Activated CD8-positive, alpha-beta T cell treated with anti-CD3 and anti-CD28 coated beads for 36 hours (primary cell): ENCODE results near the gene USP4. TPM values are rescaled to one million over a fixed set of nuclear protein-coding genes. Genes with fewer than 3 reads are reported as not detected.
A peak's percentile ranks its signal among the peaks of the same experiment; 100 is the strongest.

Source experiments
- ATAC-seq: fragments of 200-7000 bp; cut with Tn5 transposase; one replicate; pipeline ENCODE4 v1.10.0; 2021; ENCODE audit warnings: mild to moderate bottlenecking, moderate library complexity
- CTCF ChIA-PET: fragments of 350-600 bp; sonication (Branson Sonifier 250); formaldehyde crosslinking; loops from one replicate; lab custom pipeline; 2021; ENCODE audit warnings: antibody characterized with exemption; lab: Charles Lee
- POLR2A ChIA-PET: fragments of 350-600 bp; sonication (Branson Sonifier 250); formaldehyde crosslinking; loops from one replicate; lab custom pipeline; 2021; ENCODE audit warnings: antibody characterized with exemption; lab: Charles Lee
- DNase-seq: peaks from one replicate; pipeline ENCODE4 v3.0.0-alpha.2; 2020
- H3K27ac Mint-ChIP-seq: one replicate; pipeline ENCODE4 v1.8.0; 2021; ENCODE audit warnings: mild to moderate bottlenecking, mixed read lengths
- H3K27me3 Mint-ChIP-seq: one replicate; pipeline ENCODE4 v1.8.0; 2021; ENCODE audit warnings: mixed read lengths
- H3K36me3 Mint-ChIP-seq: one replicate; pipeline ENCODE4 v1.8.0; 2021; ENCODE audit warnings: low read depth, mixed read lengths
- H3K4me1 Mint-ChIP-seq: one replicate; pipeline ENCODE4 v1.8.0; 2021; ENCODE audit warnings: low read depth, mixed read lengths
- H3K4me3 Mint-ChIP-seq: one replicate; pipeline ENCODE4 v1.8.0; 2021; ENCODE audit warnings: mild to moderate bottlenecking, moderate library complexity, mixed read lengths
- H3K9me3 Mint-ChIP-seq: one replicate; pipeline ENCODE4 v1.8.0; 2021; ENCODE audit warnings: mixed read lengths
- intact Hi-C: fragments of 100-400 bp; cut with micrococcal nuclease; formaldehyde crosslinking; loops from one replicate; pipeline ENCODE4 v1.10.0; 2022
- total RNA-seq, 2 experiments: library from RNA; stranded (reverse); gene quantifications; one replicate each; pipeline ENCODE4 v1.2.3, GENCODE V29; 2021
- TF ChIP-seq, protein P1 (sequence below): fragments of 200-600 bp; IDR thresholded peaks from one replicate; pipeline ENCODE4 v1.8.0; 2022; ENCODE audit warnings: antibody characterized with exemption, mild to moderate bottlenecking

The USP4 gene
- total RNA-seq, 2 experiments from 2014 or later = 62.4 to 67.8 TPM

DNA sequence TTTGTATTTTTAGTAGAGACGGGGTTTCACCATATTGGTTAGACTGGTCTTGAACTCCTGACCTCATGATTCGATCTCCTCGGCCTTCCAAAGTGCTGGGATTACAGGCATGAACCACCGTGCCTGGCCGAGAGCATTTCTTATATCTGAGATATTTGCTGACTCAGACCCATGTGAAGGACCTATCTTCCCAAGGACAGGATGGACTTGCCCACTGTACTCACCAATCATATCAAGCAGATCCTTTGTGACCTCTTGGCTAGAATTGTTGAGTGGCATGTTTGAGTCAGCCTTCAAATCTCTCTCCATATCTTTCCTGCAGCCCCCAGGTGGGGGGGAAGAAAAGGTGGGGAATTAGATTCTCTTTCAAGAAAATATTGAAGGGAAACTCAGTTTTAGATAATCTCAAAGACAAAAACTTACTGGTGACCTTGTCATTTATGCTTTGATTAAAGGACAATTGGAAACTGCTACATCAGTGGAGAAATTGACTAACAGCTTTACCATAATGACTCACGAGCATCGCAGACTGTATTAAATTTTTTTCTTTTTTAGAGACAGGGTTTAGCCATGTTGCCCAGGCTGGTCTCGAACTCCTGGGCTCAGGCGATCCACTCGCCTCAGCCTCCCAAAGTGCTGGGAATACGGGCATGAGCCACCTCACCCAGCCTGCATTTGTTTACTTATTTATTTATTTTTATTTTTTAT, 65.9 kb downstream of the USP4 start:
- H3K9me3 Mint-ChIP-seq = no peaks in the 10 kb centered on the region
- DNase-seq (no peak), ATAC-seq (peak; percentile 40)
- H3K27ac Mint-ChIP-seq = no peak overlapping the region
- intact Hi-C loops = no loop called here
- no peak overlapping the region for H3K4me3 Mint-ChIP-seq
- ChIA-PET POLR2A (no interaction called here), CTCF (interaction anchor here (0.8 kb wide), 1 partner anchor 102 kb away, joined by 4 read pairs; the partner anchor contains the start of gene KLHDC8B)
- TF ChIP-seq, protein P1, sequence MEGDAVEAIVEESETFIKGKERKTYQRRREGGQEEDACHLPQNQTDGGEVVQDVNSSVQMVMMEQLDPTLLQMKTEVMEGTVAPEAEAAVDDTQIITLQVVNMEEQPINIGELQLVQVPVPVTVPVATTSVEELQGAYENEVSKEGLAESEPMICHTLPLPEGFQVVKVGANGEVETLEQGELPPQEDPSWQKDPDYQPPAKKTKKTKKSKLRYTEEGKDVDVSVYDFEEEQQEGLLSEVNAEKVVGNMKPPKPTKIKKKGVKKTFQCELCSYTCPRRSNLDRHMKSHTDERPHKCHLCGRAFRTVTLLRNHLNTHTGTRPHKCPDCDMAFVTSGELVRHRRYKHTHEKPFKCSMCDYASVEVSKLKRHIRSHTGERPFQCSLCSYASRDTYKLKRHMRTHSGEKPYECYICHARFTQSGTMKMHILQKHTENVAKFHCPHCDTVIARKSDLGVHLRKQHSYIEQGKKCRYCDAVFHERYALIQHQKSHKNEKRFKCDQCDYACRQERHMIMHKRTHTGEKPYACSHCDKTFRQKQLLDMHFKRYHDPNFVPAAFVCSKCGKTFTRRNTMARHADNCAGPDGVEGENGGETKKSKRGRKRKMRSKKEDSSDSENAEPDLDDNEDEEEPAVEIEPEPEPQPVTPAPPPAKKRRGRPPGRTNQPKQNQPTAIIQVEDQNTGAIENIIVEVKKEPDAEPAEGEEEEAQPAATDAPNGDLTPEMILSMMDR = no peak
- H3K27me3 Mint-ChIP-seq = no peaks in the 10 kb centered on the region
- peaks cover 30% of the 10 kb centered on the region for H3K4me1 Mint-ChIP-seq
- peaks cover 27% of the 10 kb centered on the region for H3K36me3 Mint-ChIP-seq

DNA sequence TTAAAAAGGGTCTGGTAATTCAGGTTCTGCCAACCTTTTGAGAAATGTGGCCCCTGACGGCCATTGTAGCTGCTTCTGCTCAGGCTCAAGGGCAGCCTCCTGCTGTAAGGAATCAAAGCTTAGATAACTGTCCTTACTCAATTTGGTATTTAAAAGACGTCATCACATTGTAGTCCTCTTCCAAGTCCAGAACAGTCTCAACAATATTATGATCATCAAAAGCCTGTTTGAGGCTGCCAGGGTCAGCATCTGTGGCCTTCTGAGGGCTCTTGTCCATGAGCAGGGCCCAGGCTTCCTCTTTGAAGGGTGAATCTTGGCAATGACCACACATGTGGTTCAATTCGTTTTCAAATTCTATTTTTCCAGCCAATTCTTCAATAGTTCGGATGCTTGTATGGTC, 68.8 kb downstream of the USP4 start:
- ChIA-PET POLR2A (no interaction called here), CTCF (interaction anchor here (1.2 kb wide), 1 partner anchor 100 kb away, joined by 3 read pairs; the partner anchor contains the start of gene KLHDC8B)
- no peaks in the 10 kb centered on the region for H3K27me3 Mint-ChIP-seq
- TF ChIP-seq, protein P1 = no peak
- ATAC-seq = no peak
- peaks cover 11% of the 10 kb centered on the region for H3K36me3 Mint-ChIP-seq
- no peak overlapping the region for H3K4me3 Mint-ChIP-seq
- H3K9me3 Mint-ChIP-seq = no peaks in the 10 kb centered on the region
- DNase-seq = no peak
- H3K4me1 Mint-ChIP-seq = peaks cover 12% of the 10 kb centered on the region
- H3K27ac Mint-ChIP-seq = no peak overlapping the region
- intact Hi-C loops = no loop called here

DNA sequence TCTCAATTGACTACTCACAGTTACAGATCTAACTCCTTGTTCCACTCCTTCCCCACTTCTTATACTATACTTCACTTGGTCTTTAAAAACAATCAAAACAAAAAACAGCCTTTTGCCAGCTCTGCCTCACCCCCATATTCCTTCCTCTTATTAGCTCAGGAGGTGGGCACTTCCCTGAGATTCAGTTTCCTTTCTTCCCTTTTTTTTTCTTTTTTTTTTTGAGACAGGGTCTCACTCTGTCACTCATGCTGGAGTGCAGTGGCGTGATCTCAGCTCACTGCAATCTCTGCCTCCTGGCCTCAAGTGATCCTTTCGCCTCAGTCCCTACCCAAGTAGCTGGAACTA, 69.7 kb downstream of the USP4 start:
- ChIA-PET CTCF (interaction anchor here (1.2 kb wide), 1 partner anchor 99 kb away, joined by 3 read pairs; the partner anchor contains the start of gene KLHDC8B), POLR2A (no interaction called here)
- H3K4me1 Mint-ChIP-seq = peaks cover 5% of the 10 kb centered on the region
- TF ChIP-seq, protein P1 = no peak
- no peaks in the 10 kb centered on the region for H3K27me3 Mint-ChIP-seq
- ATAC-seq (no peak), DNase-seq (no peak)
- H3K9me3 Mint-ChIP-seq = no peaks in the 10 kb centered on the region
- peak overlapping the region; percentile 2 for H3K27ac Mint-ChIP-seq
- H3K36me3 Mint-ChIP-seq = peaks cover 7% of the 10 kb centered on the region
- intact Hi-C loops = no loop called here
- no peak overlapping the region for H3K4me3 Mint-ChIP-seq

DNA sequence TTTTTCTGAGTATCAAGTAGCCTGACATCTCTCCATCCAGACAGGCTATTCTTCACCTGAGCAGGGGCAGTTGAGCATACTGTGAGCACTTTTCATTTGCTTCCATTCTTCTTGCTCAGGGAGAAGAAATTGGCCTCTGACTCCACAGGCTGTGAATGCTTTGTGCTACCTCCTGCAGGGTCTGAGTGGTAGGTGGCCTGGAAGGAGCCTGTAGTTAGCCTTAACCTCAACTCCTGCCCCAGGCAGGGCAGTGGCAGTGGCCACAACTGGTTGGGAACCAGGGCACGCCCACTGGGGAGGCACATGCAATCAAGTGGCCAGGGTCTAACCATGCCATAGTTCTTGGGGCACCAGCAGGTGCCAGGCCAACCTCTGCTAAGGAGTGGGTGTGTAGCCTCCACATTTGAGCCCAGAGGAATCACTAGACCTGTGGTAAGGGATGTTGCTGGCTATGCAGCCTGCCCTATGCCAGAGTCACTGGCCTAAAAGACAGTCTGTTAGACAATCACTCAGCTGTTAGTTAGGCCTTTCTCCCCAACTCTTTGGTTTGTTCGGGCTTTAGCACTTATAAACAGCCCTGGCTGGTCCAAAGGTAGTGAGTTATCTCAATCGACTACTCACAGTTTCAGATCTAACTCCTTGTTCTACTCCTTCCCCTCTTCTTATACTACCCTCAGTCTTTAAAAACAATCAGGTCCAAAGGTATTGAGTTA, 70.3 kb downstream of the USP4 start:
- Mint-ChIP-seq H3K4me3 (no peak overlapping the region), H3K27ac (peak overlapping the region; percentile 2), H3K9me3 (no peaks in the 10 kb centered on the region), H3K36me3 (peaks cover 7% of the 10 kb centered on the region), H3K4me1 (peaks cover 5% of the 10 kb centered on the region), H3K27me3 (no peaks in the 10 kb centered on the region)
- ATAC-seq = no peak
- intact Hi-C loops = no loop called here
- no peak for DNase-seq
- POLR2A ChIA-PET = no interaction called here
- TF ChIP-seq, protein P1 = no peak
- CTCF ChIA-PET = no interaction called here
